Activated naive CD4-positive, alpha-beta T cell treated with anti-CD3 and anti-CD28 coated beads, Interleukin-2, amount 10 ng/mL, durations not matched to agents 7 days and 5 days (primary cell): ENCODE measurements around the gene OARD1.

Experiments
- CTCF ChIA-PET: fragments of 350-600 bp; sonication (Branson Sonifier 250); formaldehyde crosslinking; loops from one replicate; lab custom pipeline; 2021; ENCODE audit warnings: antibody characterized with exemption; lab: Charles Lee
- DNase-seq: peaks from one replicate; pipeline ENCODE4 v3.0.0-alpha.2; 2020
- H3K27ac Mint-ChIP-seq: one replicate; pipeline ENCODE4 v1.8.0; 2021; ENCODE audit warnings: mild to moderate bottlenecking, moderate library complexity, mixed read lengths
- H3K27me3 Mint-ChIP-seq: one replicate; pipeline ENCODE4 v1.8.0; 2021; ENCODE audit warnings: mild to moderate bottlenecking, mixed read lengths
- H3K36me3 Mint-ChIP-seq: one replicate; pipeline ENCODE4 v1.8.0; 2021; ENCODE audit warnings: mixed read lengths
- H3K4me1 Mint-ChIP-seq: one replicate; pipeline ENCODE4 v1.8.0; 2021; ENCODE audit warnings: mixed read lengths
- H3K4me3 Mint-ChIP-seq: one replicate; pipeline ENCODE4 v1.8.0; 2021; ENCODE audit warnings: mild to moderate bottlenecking, moderate library complexity, mixed read lengths
- H3K9me3 Mint-ChIP-seq: one replicate; pipeline ENCODE4 v1.8.0; 2021; ENCODE audit warnings: mixed read lengths

OARD1 gene

DNA sequence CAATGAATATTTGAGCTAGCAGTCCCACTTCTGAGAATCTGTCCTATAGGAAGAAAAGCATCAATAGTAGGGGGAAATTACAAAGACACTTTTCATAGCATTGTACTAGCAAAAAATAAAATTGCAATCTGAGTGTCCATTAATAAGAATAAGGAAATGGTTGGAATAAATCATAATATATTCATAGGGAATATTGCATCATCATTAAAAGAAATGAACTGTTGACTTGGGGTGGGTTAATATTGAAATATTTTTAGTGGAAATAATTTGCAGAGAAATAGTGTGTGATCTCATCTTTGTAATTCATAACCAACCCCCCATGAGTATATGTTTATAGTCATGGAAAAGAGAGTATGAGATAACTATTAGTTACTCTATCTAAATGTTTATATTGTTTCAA lies 13.0 kb upstream of the OARD1 start:
- CTCF ChIA-PET, result no interaction called here
- H3K9me3 Mint-ChIP-seq, result no peaks in the 10 kb centered on the region
- H3K36me3 Mint-ChIP-seq, result peaks cover 73% of the 10 kb centered on the region
- DNase-seq, result no peak
- H3K27me3 Mint-ChIP-seq, result no peaks in the 10 kb centered on the region
- H3K4me1 Mint-ChIP-seq, result peaks cover 37% of the 10 kb centered on the region
- H3K4me3 Mint-ChIP-seq, result no peak overlapping the region
- no peak overlapping the region for H3K27ac Mint-ChIP-seq

DNA sequence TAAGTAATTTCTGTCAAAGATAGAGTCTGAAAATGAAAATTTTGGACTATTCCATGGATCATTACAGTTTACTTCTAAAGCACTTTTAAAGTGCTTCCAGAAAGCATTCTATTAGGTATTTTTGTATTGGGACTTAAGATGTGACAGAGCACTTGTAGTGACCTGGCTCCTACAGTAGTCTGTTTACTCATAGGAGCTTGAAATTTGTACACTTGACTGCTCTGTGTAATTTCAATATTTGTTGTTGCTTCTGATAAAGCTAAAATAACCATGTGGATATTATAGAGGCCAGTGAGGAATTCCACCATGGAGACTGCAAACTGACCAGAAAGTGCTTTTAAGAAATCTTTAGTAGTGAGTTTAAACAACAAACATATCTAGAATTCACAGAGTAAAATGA lies 10.9 kb upstream of the OARD1 start:
- Mint-ChIP-seq H3K27ac (no peak overlapping the region), H3K4me3 (no peak overlapping the region), H3K36me3 (peaks cover 79% of the 10 kb centered on the region), H3K4me1 (peaks cover 53% of the 10 kb centered on the region), H3K27me3 (no peaks in the 10 kb centered on the region), H3K9me3 (no peaks in the 10 kb centered on the region)
- CTCF ChIA-PET, result interaction anchor here (1.5 kb wide), 1 partner anchor 99 kb away, joined by 4 read pairs; no protein-coding TSS in a partner anchor
- DNase-seq, result no peak

DNA sequence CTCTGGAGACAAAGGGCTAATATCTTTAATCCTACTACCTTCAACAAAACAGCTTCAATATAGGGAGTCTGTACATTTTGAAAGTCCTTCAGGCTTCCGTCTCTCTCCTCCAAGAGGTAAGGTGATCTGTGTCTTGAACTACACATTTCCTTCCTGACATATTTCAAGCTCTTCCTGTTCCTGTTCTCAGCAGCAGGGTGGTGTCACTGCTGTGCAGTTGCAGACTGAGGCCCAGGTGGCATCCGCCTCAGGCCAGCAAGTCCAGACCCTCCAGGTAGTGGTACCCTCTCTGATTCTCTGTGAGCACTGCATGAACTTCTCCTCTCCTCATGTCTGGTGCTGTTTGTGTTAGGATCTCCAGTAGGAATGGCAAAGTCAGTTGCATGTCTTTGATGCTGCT lies 8.5 kb upstream of the OARD1 start:
- CTCF ChIA-PET, result interaction anchor here (1.3 to 1.6 kb wide), 3 partner anchors 11 to 102 kb away, joined by 3 to 6 read pairs (median 5); no protein-coding TSS in a partner anchor
- Mint-ChIP-seq H3K27ac (peak overlapping the region; percentile 92), H3K4me3 (peak overlapping the region; percentile 71), H3K9me3 (no peaks in the 10 kb centered on the region), H3K36me3 (peaks cover 66% of the 10 kb centered on the region), H3K4me1 (peaks cover 66% of the 10 kb centered on the region), H3K27me3 (no peaks in the 10 kb centered on the region)
- DNase-seq, result peak; percentile 59

DNA sequence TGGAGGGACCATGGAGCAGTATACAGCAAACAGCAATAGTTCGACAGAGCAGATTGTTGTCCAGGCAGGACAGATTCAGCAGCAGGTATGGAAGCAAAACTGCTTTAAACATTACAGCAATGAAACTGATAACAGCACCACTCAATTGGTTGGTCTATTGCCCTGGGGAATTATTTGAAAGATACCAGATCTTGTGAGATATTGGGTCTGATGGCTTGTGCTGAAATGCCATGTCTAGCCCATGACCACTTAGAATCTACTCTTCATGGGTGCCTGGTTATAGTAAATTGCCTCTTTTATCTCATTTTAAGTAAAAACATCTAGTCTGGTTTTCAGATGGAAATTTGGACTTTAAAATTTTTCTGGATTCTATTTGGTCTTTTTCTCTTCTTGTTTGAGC lies 6.9 kb upstream of the OARD1 start:
- H3K4me3 Mint-ChIP-seq, result no peak overlapping the region
- H3K4me1 Mint-ChIP-seq, result peaks cover 79% of the 10 kb centered on the region
- CTCF ChIA-PET, result interaction anchor here (1.3 to 1.6 kb wide), 2 partner anchors 10 to 239 kb away, joined by 3 read pairs; no protein-coding TSS in a partner anchor
- peaks cover 64% of the 10 kb centered on the region for H3K36me3 Mint-ChIP-seq
- no peaks in the 10 kb centered on the region for H3K9me3 Mint-ChIP-seq
- H3K27ac Mint-ChIP-seq, result peak overlapping the region; percentile 11
- no peak for DNase-seq
- H3K27me3 Mint-ChIP-seq, result no peaks in the 10 kb centered on the region

DNA sequence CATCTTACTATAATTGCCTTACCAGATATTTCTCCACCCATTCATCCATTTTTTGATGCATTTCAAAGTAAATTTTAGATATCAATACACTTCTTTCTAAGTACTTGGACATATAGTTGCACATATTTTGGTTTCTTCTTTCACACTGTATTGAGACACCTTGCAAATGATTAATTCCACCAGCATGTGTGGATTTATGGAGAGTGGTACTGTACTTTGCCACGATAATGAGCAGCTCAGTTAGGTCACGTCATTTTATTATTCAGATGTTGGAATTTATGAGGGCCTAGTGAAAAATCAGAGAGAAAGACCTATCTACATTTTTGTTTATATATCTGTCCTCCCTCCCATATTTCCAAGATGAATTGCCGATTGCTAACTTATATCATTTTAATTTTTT lies 5.9 kb upstream of the OARD1 start:
- no peak for DNase-seq
- peaks cover 76% of the 10 kb centered on the region for H3K4me1 Mint-ChIP-seq
- H3K36me3 Mint-ChIP-seq, result peaks cover 58% of the 10 kb centered on the region
- H3K27me3 Mint-ChIP-seq, result no peaks in the 10 kb centered on the region
- no peak overlapping the region for H3K4me3 Mint-ChIP-seq
- CTCF ChIA-PET, result no interaction called here
- no peak overlapping the region for H3K27ac Mint-ChIP-seq
- no peaks in the 10 kb centered on the region for H3K9me3 Mint-ChIP-seq

DNA sequence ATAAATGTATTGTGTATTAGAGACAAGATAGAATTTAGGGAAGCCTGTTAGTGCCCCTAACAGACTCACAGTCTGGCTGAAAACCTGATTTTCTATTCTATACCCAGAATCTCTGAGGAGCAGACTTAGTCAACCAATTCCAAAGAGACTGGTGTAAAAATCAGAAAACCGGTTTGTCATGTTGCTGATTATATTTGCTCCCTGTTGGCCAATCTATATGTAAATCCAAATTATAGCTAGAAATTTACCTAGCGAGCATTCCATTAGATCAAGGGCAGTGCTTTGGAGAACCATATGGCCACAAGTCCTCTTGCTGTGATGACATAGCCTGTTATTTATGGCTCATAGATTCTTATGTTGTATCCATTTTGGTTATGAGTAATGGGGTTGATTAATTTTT lies 5.4 kb upstream of the OARD1 start:
- H3K27me3 Mint-ChIP-seq, result no peaks in the 10 kb centered on the region
- H3K36me3 Mint-ChIP-seq, result peaks cover 52% of the 10 kb centered on the region
- H3K27ac Mint-ChIP-seq, result no peak overlapping the region
- no peaks in the 10 kb centered on the region for H3K9me3 Mint-ChIP-seq
- H3K4me1 Mint-ChIP-seq, result peaks cover 71% of the 10 kb centered on the region
- CTCF ChIA-PET, result no interaction called here
- H3K4me3 Mint-ChIP-seq, result no peak overlapping the region
- DNase-seq, result no peak

DNA sequence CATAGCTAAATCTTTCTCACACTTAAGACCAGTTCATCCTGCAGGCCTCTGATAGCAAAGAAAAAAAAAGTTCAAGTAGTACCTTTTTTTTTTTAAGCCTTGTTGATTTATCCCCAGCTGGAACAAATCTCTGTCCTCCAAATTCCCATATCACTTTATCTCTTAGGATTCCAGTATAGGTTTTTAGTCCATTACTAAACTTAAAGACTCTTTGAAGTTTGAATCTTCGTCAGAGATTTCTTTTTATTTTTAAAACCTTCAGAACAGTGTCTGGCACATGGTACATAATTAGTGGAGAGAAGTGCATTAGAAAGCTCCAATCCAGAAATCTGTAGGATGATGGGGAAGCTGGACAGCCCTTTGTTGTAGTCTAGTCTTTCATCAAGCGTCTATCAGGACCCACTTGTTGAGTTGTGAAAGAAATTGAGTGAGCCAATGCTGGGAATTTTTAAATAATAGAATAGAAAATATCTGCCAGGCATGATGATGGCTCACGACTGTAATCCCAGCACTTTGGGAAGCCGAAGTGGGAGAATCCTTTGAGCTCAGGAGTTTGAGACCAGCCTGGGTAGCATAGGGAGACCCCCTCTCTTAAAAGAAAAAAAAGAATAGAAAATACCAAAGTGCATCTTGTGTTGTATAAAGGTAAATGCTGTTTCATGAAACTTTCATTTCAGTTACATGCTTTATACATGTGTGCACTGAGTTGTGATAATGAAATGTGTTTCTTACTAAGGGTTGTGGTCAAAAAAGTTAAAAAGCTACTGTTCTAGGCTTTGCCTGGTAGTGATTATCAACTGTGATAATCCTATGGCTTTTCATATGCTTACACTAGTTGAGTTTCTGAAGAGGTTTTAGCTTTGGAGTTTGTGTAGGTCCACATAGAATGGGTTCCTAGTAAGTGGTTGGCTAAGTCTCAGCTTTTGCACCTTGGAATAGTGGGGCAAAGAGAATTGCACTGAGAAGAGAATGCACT lies 3.8 kb upstream of the OARD1 start:
- peak overlapping the region; percentile 43 for H3K27ac Mint-ChIP-seq
- peaks cover 44% of the 10 kb centered on the region for H3K36me3 Mint-ChIP-seq
- CTCF ChIA-PET, result interaction anchor here (1.4 to 2.1 kb wide), 3 partner anchors 15 to 106 kb away, joined by 4 to 8 read pairs (median 5); no protein-coding TSS in a partner anchor
- no peaks in the 10 kb centered on the region for H3K27me3 Mint-ChIP-seq
- no peaks in the 10 kb centered on the region for H3K9me3 Mint-ChIP-seq
- no peak for DNase-seq
- H3K4me1 Mint-ChIP-seq, result peaks cover 63% of the 10 kb centered on the region
- peak overlapping the region; percentile 86 for H3K4me3 Mint-ChIP-seq

DNA sequence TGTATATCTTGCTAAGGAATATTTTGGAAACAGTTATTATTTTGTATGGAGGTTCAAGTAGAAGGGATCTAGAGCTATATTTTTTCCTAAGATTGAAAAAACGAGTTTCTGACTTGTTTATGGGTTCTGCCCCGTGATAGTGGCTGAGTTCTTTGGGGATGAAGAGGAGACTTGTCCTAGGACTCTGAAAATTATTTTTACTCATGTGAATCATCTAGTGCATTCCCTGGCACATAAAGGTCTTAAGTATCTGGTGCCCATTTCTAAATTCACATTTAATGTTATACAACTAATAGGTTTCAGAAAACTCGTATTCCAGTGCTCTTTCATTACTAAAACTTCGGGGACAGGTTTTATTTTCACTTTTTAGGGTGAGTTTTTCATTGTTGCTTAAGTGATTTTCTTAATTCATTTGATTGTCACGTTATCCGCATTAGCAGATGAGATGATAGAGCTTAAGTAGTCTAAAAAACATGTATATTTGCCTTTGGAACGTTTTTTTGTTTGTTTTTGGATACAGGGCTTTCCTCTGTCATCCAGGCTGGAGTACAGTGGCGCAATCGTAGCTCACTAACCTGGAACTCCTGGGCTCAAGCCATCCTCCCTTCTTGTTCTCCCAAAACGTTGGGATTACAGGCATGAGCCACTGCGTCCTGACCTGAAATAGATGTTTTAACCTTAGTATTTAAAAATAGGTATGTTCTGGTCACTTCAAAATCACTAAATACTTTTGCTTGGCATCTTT lies 2.7 kb upstream of the OARD1 start:
- no peaks in the 10 kb centered on the region for H3K27me3 Mint-ChIP-seq
- CTCF ChIA-PET, result interaction anchor here (0.7 to 2.1 kb wide), 4 partner anchors 46 to 107 kb away, joined by 3 to 8 read pairs (median 4); no protein-coding TSS in a partner anchor
- H3K36me3 Mint-ChIP-seq, result peaks cover 39% of the 10 kb centered on the region
- no peak for DNase-seq
- H3K4me3 Mint-ChIP-seq, result peak overlapping the region; percentile 86
- H3K27ac Mint-ChIP-seq, result peak overlapping the region; percentile 94
- no peaks in the 10 kb centered on the region for H3K9me3 Mint-ChIP-seq
- peaks cover 62% of the 10 kb centered on the region for H3K4me1 Mint-ChIP-seq

DNA sequence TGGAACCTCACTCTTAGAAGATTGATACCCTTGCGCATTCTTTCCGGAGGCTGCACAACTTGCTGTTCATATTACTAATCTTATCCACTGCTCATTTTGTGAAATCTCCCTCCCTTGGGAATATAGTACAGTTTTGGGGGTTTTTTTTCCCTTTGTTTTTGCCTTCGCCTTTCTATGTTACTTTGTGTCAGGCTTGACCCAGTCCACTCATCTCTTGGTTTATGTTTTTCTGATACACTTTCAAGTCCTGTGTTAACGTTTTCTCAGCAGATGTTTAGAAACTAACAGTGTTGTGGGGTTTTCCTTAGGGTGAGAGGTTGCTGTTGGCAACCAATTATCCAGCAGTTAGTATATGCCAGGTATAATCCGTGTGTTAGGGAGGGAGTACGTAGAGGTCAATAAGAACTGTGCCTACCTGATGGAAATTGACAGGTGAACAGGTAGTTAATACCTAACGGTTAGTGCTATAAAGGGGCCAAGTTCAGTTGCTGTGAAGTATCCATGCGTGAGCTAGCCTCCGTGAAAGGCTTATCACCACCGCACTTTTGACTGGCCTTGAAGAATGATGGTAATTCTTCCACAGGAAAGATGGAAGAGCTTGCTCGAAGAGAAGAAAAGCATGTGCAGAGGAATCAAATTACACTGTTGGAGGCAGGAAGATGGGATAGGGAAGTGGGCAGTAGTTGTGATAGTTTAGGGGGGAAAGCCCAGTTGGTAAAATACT lies 2.0 kb upstream of the OARD1 start:
- Mint-ChIP-seq H3K27ac (peak overlapping the region; percentile 94), H3K4me1 (peaks cover 62% of the 10 kb centered on the region), H3K27me3 (no peaks in the 10 kb centered on the region), H3K4me3 (peak overlapping the region; percentile 86), H3K36me3 (peaks cover 32% of the 10 kb centered on the region), H3K9me3 (no peaks in the 10 kb centered on the region)
- no peak for DNase-seq
- CTCF ChIA-PET, result interaction anchor here (0.7 to 1.3 kb wide), 2 partner anchors 102 to 108 kb away, joined by 3 to 4 read pairs; no protein-coding TSS in a partner anchor

DNA sequence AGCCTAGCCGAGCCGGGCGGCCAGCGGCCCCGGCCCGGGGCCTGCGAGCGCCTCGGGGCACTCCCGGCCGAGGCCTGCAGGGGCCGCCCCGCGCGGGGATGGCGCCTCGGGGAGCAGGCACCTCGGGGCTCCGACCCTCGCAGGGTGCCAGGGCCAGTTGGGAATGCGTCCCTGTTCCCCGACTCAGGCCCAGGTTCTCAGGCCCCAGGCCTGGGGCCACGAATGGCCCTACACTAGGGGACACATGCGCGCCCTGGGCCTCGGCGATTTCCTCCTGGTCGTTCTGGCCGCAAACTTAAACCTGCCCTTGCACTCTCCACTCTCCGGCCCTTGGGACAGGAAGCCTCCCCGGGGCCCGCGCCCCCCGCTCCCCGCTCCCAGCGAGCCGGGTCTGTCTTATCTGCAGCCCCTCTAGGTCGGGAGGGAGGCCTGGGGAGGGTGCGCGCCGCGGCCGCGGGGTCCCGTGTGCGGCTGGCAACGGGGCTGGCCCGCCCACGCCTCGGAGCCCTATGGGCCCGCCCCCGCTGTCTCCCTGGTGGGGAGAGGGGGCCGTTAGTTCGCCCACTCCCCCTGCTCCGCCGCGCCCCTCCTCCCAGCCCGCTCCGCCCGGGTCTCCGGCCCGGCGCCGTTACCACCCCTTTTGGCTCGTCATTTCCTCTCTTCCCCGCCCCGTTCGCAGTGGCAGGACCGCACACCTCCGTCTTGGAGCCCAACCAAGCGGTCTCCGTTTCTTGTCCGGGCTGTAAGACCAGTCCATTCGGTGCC lies 1.2 kb upstream of the OARD1 start:
- H3K4me1 Mint-ChIP-seq, result peaks cover 63% of the 10 kb centered on the region
- peak overlapping the region; percentile 99 for H3K27ac Mint-ChIP-seq
- CTCF ChIA-PET, result interaction anchor here (0.5 to 1.4 kb wide), 3 partner anchors 109 to 177 kb away, joined by 3 read pairs; no protein-coding TSS in a partner anchor
- peaks cover 33% of the 10 kb centered on the region for H3K36me3 Mint-ChIP-seq
- no peaks in the 10 kb centered on the region for H3K9me3 Mint-ChIP-seq
- DNase-seq, result peak; percentile 92
- H3K4me3 Mint-ChIP-seq, result peak overlapping the region; percentile 91
- no peaks in the 10 kb centered on the region for H3K27me3 Mint-ChIP-seq

DNA sequence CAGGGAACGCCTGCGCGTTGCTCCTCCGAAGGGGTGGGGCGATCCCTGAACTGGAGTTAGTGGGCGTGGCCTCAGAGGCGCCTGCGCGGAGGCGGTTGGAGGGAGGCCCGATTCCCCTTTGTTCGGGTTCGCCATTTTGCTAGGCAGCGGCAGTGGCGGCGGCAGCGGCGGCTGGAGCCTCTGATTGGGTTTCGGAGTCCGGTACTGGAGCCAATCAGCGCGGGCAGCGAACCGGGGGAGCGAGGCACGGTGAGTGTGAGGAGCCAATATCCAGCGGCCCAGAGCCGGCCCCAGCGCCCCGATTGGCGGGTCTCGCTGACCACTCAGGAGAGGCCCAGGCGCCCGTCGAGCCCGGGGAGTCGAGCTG lies 663 bp upstream of the OARD1 start, which contains the start of gene NFYA:
Gene NFYA (plus strand): TSS at position 139 of the 367 bp plus-strand sequence. CDS start 6,116 bp downstream, outside the sequence.
- Mint-ChIP-seq H3K27ac (peak within 1 kb of the TSS; percentile 99), H3K4me3 (peak within 1 kb of the TSS; percentile 91), H3K9me3 (no peaks in the 10 kb centered on the region), H3K4me1 (peaks cover 66% of the 10 kb centered on the region), H3K36me3 (peaks cover 34% of the 10 kb centered on the region), H3K27me3 (no peaks in the 10 kb centered on the region)
- DNase-seq, result peak; percentile 100
- CTCF ChIA-PET, result interaction anchor here (0.5 to 1.4 kb wide), 3 partner anchors 109 to 178 kb away, joined by 3 read pairs; no protein-coding TSS in a partner anchor

DNA sequence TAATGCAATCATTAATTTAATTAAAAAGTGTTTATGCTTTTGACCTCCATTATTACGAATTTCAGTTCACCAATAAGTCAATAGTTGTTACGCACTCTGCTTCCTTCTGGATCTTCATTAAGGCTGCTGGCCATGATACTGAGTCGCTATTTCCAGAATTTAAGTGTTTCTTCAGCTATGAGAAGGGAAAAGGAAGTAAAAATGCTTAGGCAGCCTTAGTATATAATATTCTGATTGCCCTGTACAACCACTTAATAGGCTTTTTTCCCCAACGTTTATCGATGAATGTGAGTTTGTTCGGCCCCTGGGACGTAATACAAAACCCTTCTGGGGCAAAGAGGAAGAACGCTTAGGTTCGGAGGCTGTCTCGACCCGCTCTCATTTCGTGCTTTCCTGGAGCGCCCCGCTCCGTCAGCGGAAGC lies 644 bp downstream of the OARD1 start:
- CTCF ChIA-PET, result interaction anchor here (0.7 to 4.0 kb wide), 5 partner anchors 11 to 111 kb away, joined by 3 to 16 read pairs (median 3); no protein-coding TSS in a partner anchor
- H3K4me3 Mint-ChIP-seq, result peak overlapping the region; percentile 91
- peaks cover 45% of the 10 kb centered on the region for H3K36me3 Mint-ChIP-seq
- no peaks in the 10 kb centered on the region for H3K9me3 Mint-ChIP-seq
- no peaks in the 10 kb centered on the region for H3K27me3 Mint-ChIP-seq
- DNase-seq, result no peak
- peaks cover 74% of the 10 kb centered on the region for H3K4me1 Mint-ChIP-seq
- H3K27ac Mint-ChIP-seq, result peak overlapping the region; percentile 99
